H9 (cell line): Measurements from ENCODE around the gene TRPM4. TPM values are rescaled to one million over a fixed set of nuclear protein-coding genes. Genes with fewer than 3 reads are reported as not detected.

Source experiments
- DNase-seq: peaks from one replicate; pipeline ENCODE4 v3.0.0-alpha.2; 2017
- H2AFZ ChIP-seq: one replicate; pipeline ENCODE4 v1.6.1; 2013; ENCODE audit warnings: mild to moderate bottlenecking, low read length, control low read depth, moderate library complexity
- H2AK5ac ChIP-seq: 2 replicates; pipeline ENCODE4 v1.6.1; 2013; ENCODE audit warnings: low read length, control low read depth, mixed read lengths; ENCODE audit not compliant: insufficient read length
- H2BK120ac ChIP-seq: one replicate; pipeline ENCODE4 v1.6.1; 2013; ENCODE audit warnings: low read depth, mild to moderate bottlenecking, low read length, control low read depth, inconsistent platforms; ENCODE audit not compliant: poor library complexity, severe bottlenecking
- H2BK12ac ChIP-seq: 2 replicates; pipeline ENCODE4 v1.6.1; 2013; ENCODE audit warnings: low read length, control low read depth, mixed read lengths, low read depth; ENCODE audit not compliant: insufficient read length
- H2BK15ac ChIP-seq: 2 replicates; pipeline ENCODE4 v1.6.1; 2013; ENCODE audit warnings: low read depth, low read length, control low read depth
- H2BK20ac ChIP-seq: one replicate; pipeline ENCODE4 v1.6.1; 2013; ENCODE audit warnings: low read depth, mild to moderate bottlenecking, low read length, control low read depth, inconsistent platforms; ENCODE audit not compliant: poor library complexity, severe bottlenecking
- H2BK5ac ChIP-seq: 2 replicates; pipeline ENCODE4 v1.6.1; 2013; ENCODE audit warnings: low read length, control low read depth, mixed read lengths; ENCODE audit not compliant: insufficient read length
- H3K14ac ChIP-seq: 2 replicates; pipeline ENCODE4 v1.6.1; 2013; ENCODE audit warnings: low read length, control low read depth; ENCODE audit not compliant: insufficient read depth
- H3K18ac ChIP-seq: 2 replicates; pipeline ENCODE4 v1.6.1; 2013; ENCODE audit warnings: low read depth, mild to moderate bottlenecking, mixed read lengths, low read length, control low read depth; ENCODE audit not compliant: insufficient read length
- H3K23ac ChIP-seq: 2 replicates; pipeline ENCODE4 v1.6.1; 2013; ENCODE audit warnings: low read length, control low read depth, mixed read lengths, low read depth; ENCODE audit not compliant: insufficient read length
- H3K23me2 ChIP-seq: 2 replicates; pipeline ENCODE4 v1.6.1; 2013; ENCODE audit warnings: low read depth, mild to moderate bottlenecking, mixed read lengths, low read length, control low read depth; ENCODE audit not compliant: insufficient read length, poor library complexity, severe bottlenecking
- H3K27ac ChIP-seq: 2 replicates; pipeline ENCODE4 v1.5.1; 2013; ENCODE audit warnings: low read length, control low read depth, mixed read lengths, low read depth; ENCODE audit not compliant: insufficient read length
- H3K27me3 ChIP-seq: 2 replicates; pipeline ENCODE4 v1.6.1; 2013; ENCODE audit warnings: low read length, control low read depth, inconsistent platforms; ENCODE audit not compliant: insufficient read depth
- H3K4ac ChIP-seq: 2 replicates; pipeline ENCODE4 v1.6.1; 2013; ENCODE audit warnings: low read depth, mild to moderate bottlenecking, control low read depth, inconsistent platforms, low read length, moderate library complexity
- H3K4me1 ChIP-seq: 2 replicates; pipeline ENCODE4 v1.6.1; 2013; ENCODE audit warnings: low read length, control low read depth, inconsistent platforms; ENCODE audit not compliant: insufficient read depth
- H3K4me2 ChIP-seq: 2 replicates; pipeline ENCODE4 v1.6.1; 2013; ENCODE audit warnings: low read length, control low read depth, mixed read lengths; ENCODE audit not compliant: insufficient read length, insufficient read depth
- H3K56ac ChIP-seq: 2 replicates; pipeline ENCODE4 v1.6.1; 2013; ENCODE audit warnings: low read depth, mild to moderate bottlenecking, mixed read lengths, low read length, control low read depth; ENCODE audit not compliant: insufficient read length
- H3K79me1 ChIP-seq: 2 replicates; pipeline ENCODE4 v1.6.1; 2013; ENCODE audit warnings: low read depth, mild to moderate bottlenecking, moderate library complexity, low read length, control low read depth, inconsistent platforms; ENCODE audit not compliant: insufficient read depth, poor library complexity, severe bottlenecking
- H3K79me2 ChIP-seq: 2 replicates; pipeline ENCODE4 v1.6.1; 2013; ENCODE audit warnings: low read length, control low read depth, inconsistent platforms; ENCODE audit not compliant: insufficient read depth
- H3K9ac ChIP-seq: 2 replicates; pipeline ENCODE4 v1.6.1; 2013; ENCODE audit warnings: low read length, control low read depth, mixed read lengths; ENCODE audit not compliant: insufficient read length; ENCODE audit errors: extremely low read depth
- H3K9me3 ChIP-seq: one replicate; pipeline ENCODE4 v1.6.1; 2013; ENCODE audit warnings: low read depth, low read length, inconsistent platforms; ENCODE audit not compliant: control insufficient read depth
- H3T11ph ChIP-seq: one replicate; pipeline ENCODE4 v1.6.1; 2013; ENCODE audit warnings: mild to moderate bottlenecking, low read length, control low read depth, inconsistent platforms
- H4K20me1 ChIP-seq: one replicate; pipeline ENCODE4 v1.6.1; 2013; ENCODE audit not compliant: control insufficient read depth, insufficient read length, insufficient read depth
- H4K5ac ChIP-seq: 2 replicates; pipeline ENCODE4 v1.6.1; 2013; ENCODE audit warnings: low read depth, mild to moderate bottlenecking, mixed read lengths, low read length, control low read depth; ENCODE audit not compliant: insufficient read length
- H4K8ac ChIP-seq: replicated peaks from 2 replicates; pipeline ENCODE4 v1.6.1; 2013; ENCODE audit warnings: low read length, control low read depth, mixed read lengths, low read depth; ENCODE audit not compliant: insufficient read length
- H4K91ac ChIP-seq: 2 replicates; pipeline ENCODE4 v1.6.1; 2013; ENCODE audit warnings: low read depth, mild to moderate bottlenecking, moderate library complexity, mixed read lengths, low read length, control low read depth; ENCODE audit not compliant: insufficient read length
- H3K27ac Mint-ChIP-seq, 3 experiments: 2 replicates in 2 of 3; 3 replicates in 1 of 3; pipeline ENCODE4 v1.8.0; 2020 to 2021; ENCODE audit warnings: mixed read lengths in 3 of 3, mild to moderate bottlenecking in 1 of 3, moderate library complexity in 1 of 3
- H3K27me3 Mint-ChIP-seq: 2 replicates; pipeline ENCODE4 v1.8.0; 2021; ENCODE audit warnings: low read depth, mild to moderate bottlenecking, moderate library complexity, mixed read lengths
- H3K36me3 Mint-ChIP-seq, 3 experiments: 2 replicates in 2 of 3; 3 replicates in 1 of 3; pipeline ENCODE4 v1.8.0; 2020 to 2021; ENCODE audit warnings: low read depth in 3 of 3, mixed read lengths in 3 of 3; ENCODE audit not compliant: insufficient read depth in 1 of 3
- H3K4me1 Mint-ChIP-seq, 2 experiments: 2 replicates each; pipeline ENCODE4 v1.8.0; 2020; ENCODE audit warnings: mixed read lengths in 2 of 2
- H3K4me3 Mint-ChIP-seq, 2 experiments: 2 replicates in 1 of 2; 3 replicates in 1 of 2; pipeline ENCODE4 v1.8.0; 2020 to 2021; ENCODE audit warnings: mild to moderate bottlenecking in 2 of 2, mixed read lengths in 2 of 2, moderate library complexity in 1 of 2
- H3K9me3 Mint-ChIP-seq, 2 experiments: 2 replicates in 1 of 2; 3 replicates in 1 of 2; pipeline ENCODE4 v1.8.0; 2020; ENCODE audit warnings: mild to moderate bottlenecking in 2 of 2, mixed read lengths in 2 of 2, moderate library complexity in 1 of 2
- CTCF ChIP-seq: fragments of 200-600 bp; sonication (generic); conservative IDR thresholded peaks from 3 replicates; pipeline ENCODE4 v1.8.0; 2021; ENCODE audit warnings: antibody characterized with exemption, mild to moderate bottlenecking
- WGBS: extraction: QIAGEN DNeasy Blood & Tissue Kit; methylation state at CpG from one replicate; pipeline ENCODE4 v1.1.7; 2013; ENCODE audit warnings: missing lambda C conversion rate, low lambda C conversion rate, mixed read lengths; ENCODE audit not compliant: insufficient read length; ENCODE audit errors: extremely low coverage; 5-methylcytosine and 5-hydroxymethylcytosine counted together
- total RNA-seq: library from RNA; stranded (reverse); gene quantifications from 2 replicates; pipeline ENCODE4 v1.2.1, GENCODE V29; 2021

TRPM4 gene
- total RNA-seq, 1 experiment from 2014 or later: 6.9 TPM

- Histone ChIP-seq H3K27me3 (no peaks in the 10 kb centered on the region), H2BK120ac (no peak overlapping the region), H3K27ac (no peak overlapping the region), H3K9ac (no peak overlapping the region), H3T11ph (no peak overlapping the region), H2BK5ac (no peak overlapping the region), H3K79me1 (no peaks in the 10 kb centered on the region), H2BK20ac (no peak overlapping the region), H3K4me1 (no peaks in the 10 kb centered on the region), H3K23me2 (no peaks in the 10 kb centered on the region), H3K56ac (no peak overlapping the region), H3K14ac (no peak overlapping the region), H2BK12ac (no peak overlapping the region), H4K91ac (no peak overlapping the region), H4K5ac (no peak overlapping the region), H2BK15ac (no peak overlapping the region), H2AK5ac (no peak overlapping the region), H2AFZ (no peak overlapping the region), H4K20me1 (no peaks in the 10 kb centered on the region), H3K9me3 (no peaks in the 10 kb centered on the region), H3K18ac (no peak overlapping the region), H4K8ac (no peak overlapping the region), H3K4me2 (no peak overlapping the region), H3K4ac (no peak overlapping the region), H3K23ac (no peak overlapping the region), H3K79me2 (no peaks in the 10 kb centered on the region)
- Mint-ChIP-seq H3K36me3 (no peaks in the 10 kb centered on the region; a peak in 1 of 7 replicates), H3K27me3 (peaks cover 37% of the 10 kb centered on the region), H3K4me3 (no peak overlapping the region), H3K4me1 (peaks cover 0 to 6% of the 10 kb centered on the region in 2 experiments; a peak in 2 of 4 replicates), H3K27ac (no peak overlapping the region), H3K9me3 (peaks cover 13 to 21% of the 10 kb centered on the region in 2 experiments)
- DNase-seq: no peak
- no CpG with 5 or more reads among the region's 10 CpGs for WGBS
- no peak for TF ChIP-seq CTCF
These were observed 98.1 kb downstream of the TRPM4 start for GRCh38 chr19:49255674-49256073.
